ENCODE data around the gene PHACTR1.

DNA sequence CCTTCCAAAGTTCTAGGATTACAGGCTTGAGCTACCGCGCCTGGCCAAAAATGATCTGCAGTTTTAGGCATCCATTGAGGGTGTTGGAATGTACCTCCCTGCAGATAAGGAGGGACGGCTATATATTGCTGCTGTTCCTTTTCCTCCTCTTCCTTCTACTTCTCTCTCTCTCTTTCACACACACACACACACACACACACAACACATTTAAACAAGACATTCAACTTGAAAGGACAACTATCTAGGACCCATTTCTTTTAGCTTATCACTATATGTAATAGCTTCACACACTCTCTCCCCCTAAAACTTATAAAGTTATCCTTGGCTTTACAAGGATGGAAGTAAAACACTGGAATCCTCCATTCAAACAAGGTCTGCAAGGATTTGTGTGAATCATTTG is 260.6 kb downstream of the PHACTR1 start:
- no peak for TF ChIP-seq POLR2A (IDR thresholded peaks at IDR 0.05; ENCODE audit: low read depth, low read length)
- no peak for TF ChIP-seq POLR2AphosphoS5 (IDR thresholded peaks at IDR 0.05; ENCODE audit: low read depth, low read length)
- TF ChIP-seq POU2F2 (IDR thresholded peaks at IDR 0.05; ENCODE audit: low read depth, low read length) = no peak
- TF ChIP-seq SPI1 (IDR thresholded peaks at IDR 0.05; ENCODE audit: low read depth, low read length) = no peak
- no peak for TF ChIP-seq TAF1 (IDR thresholded peaks at IDR 0.05; ENCODE audit: low read depth, low read length)

All from GM12891 (cell line).